ENCODE data around the gene ARHGAP22. TPM values are rescaled to one million over a fixed set of nuclear protein-coding genes. Genes with fewer than 3 reads are reported as not detected.

Gene ARHGAP22
- total RNA-seq, 2 experiments from 2014 or later: 0.19 to 0.46 TPM

DNA sequence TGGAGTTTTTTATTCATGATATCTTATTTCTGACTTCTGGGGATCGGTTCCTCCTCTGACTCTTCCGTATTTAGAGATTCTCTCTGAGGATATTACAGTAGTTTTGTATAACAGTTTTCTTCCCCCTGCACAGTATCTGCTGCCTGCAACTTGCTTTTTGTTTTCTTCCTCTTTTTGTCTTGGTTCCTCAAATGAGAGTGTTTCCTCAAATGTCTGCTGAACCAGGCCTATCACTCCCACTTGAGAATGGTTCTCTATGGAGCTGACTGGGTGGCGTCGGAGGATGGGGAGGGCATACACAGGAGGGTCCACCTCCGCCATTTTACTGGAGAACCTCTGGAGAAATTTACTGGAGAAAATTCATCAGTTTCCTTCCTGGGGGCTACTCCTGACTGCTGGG is 27.7 kb downstream of the ARHGAP22 start:
- intact Hi-C loops (cut with micrococcal nuclease; ENCODE audit: unreplicated experiment): no loop called here
- TF ChIP-seq EZH2phosphoT487 (IDR thresholded peaks at IDR 0.05; ENCODE audit: borderline replicate concordance, low read depth, low read length): no peak
- no peak for TF ChIP-seq CTCF (conservative IDR thresholded peaks at IDR 0.05; ENCODE audit: low read length)
- no peaks in the 10 kb centered on the region for H3K9me3 ChIP-seq (ENCODE audit: low read length)
- POLR2A ChIA-PET: interaction anchor here (1.1 to 1.8 kb wide), 2 partner anchors 16 to 94 kb away, joined by 4 to 9 read pairs; no protein-coding TSS in a partner anchor
- DNase-seq (ENCODE audit: low spot score): peak; percentile 84
- peaks cover 92% of the 10 kb centered on the region for H3K4me1 ChIP-seq (ENCODE audit: insufficient read depth, low read length, poor library complexity, severe bottlenecking)
- H3K9me2 ChIP-seq (ENCODE audit: insufficient read depth, low read length): no peaks in the 10 kb centered on the region
- H4K20me1 ChIP-seq (ENCODE audit: insufficient read depth, low read length): no peaks in the 10 kb centered on the region
- CTCF ChIA-PET (ENCODE audit: unreplicated experiment): interaction anchor here (1.5 kb wide), 1 partner anchor 26 kb away, joined by 3 read pairs; no protein-coding TSS in a partner anchor
- H3K27ac ChIP-seq (ENCODE audit: low read depth, low read length, poor library complexity, severe bottlenecking): peak overlapping the region; percentile 95
- BruUV-seq (replicated peaks): no TSS peak
- peak overlapping the region; percentile 71 for H3K4me2 ChIP-seq (ENCODE audit: low read length)
- peak overlapping the region; percentile 51 for H2AFZ ChIP-seq (ENCODE audit: low read length)
- no peaks in the 10 kb centered on the region for H3K79me2 ChIP-seq (ENCODE audit: insufficient read depth, low read depth, low read length)
- H3K36me3 ChIP-seq (ENCODE audit: insufficient read depth, low read length): no peaks in the 10 kb centered on the region
- H3K4me3 ChIP-seq (ENCODE audit: low read depth, low read length, poor library complexity, severe bottlenecking): peak overlapping the region; percentile 21

DNA sequence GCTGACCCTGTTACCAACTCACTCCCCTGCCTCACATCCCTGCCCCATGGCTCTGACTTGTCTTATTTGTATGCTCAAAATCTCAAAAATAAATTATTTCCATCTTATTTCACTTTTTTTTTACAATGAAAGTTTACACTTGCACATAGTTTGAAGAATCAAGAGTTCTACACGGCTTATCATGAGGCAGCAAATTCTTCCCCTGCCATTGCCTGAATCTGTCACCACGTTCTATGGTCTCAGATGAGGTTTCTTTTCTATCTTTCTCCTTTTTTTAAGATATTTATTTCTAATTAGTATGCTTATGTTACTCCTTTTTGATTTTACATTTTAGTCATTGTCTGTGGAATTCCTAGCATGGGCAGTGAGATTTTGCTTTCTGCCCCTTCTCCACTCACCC is 28.4 kb downstream of the ARHGAP22 start:
- no peaks in the 10 kb centered on the region for H4K20me1 ChIP-seq (ENCODE audit: insufficient read depth, low read length)
- H2AFZ ChIP-seq (ENCODE audit: low read length): peak overlapping the region; percentile 13; the same call in 1 of the 2 replicates
- no TSS peak for BruUV-seq (replicated peaks)
- no peak for DNase-seq (ENCODE audit: low spot score)
- no peaks in the 10 kb centered on the region for H3K9me3 ChIP-seq (ENCODE audit: low read length)
- ChIA-PET POLR2A (no interaction called here), CTCF (ENCODE audit: unreplicated experiment) (no interaction called here)
- H3K4me1 ChIP-seq (ENCODE audit: insufficient read depth, low read length, poor library complexity, severe bottlenecking): peaks cover 93% of the 10 kb centered on the region
- intact Hi-C loops (cut with micrococcal nuclease; ENCODE audit: unreplicated experiment): no loop called here
- H3K36me3 ChIP-seq (ENCODE audit: insufficient read depth, low read length): no peaks in the 10 kb centered on the region
- H3K4me3 ChIP-seq (ENCODE audit: low read depth, low read length, poor library complexity, severe bottlenecking): peak overlapping the region; percentile 21
- H3K4me2 ChIP-seq (ENCODE audit: low read length): peak overlapping the region; percentile 71
- peak overlapping the region; percentile 95 for H3K27ac ChIP-seq (ENCODE audit: low read depth, low read length, poor library complexity, severe bottlenecking)
- TF ChIP-seq CTCF (conservative IDR thresholded peaks at IDR 0.05; ENCODE audit: low read length): no peak
- no peak for TF ChIP-seq EZH2phosphoT487 (IDR thresholded peaks at IDR 0.05; ENCODE audit: borderline replicate concordance, low read depth, low read length)
- H3K79me2 ChIP-seq (ENCODE audit: insufficient read depth, low read depth, low read length): no peaks in the 10 kb centered on the region
- no peaks in the 10 kb centered on the region for H3K9me2 ChIP-seq (ENCODE audit: insufficient read depth, low read length)

GRCh38 chr10:48575901-48576300 is 29.0 kb downstream of the ARHGAP22 start:
- POLR2A ChIA-PET: interaction anchor here (0.9 to 1.2 kb wide), 3 partner anchors 8 to 80 kb away, joined by 3 to 4 read pairs (median 3); no protein-coding TSS in a partner anchor
- TF ChIP-seq EZH2phosphoT487 (IDR thresholded peaks at IDR 0.05; ENCODE audit: borderline replicate concordance, low read depth, low read length): no peak
- TF ChIP-seq CTCF (conservative IDR thresholded peaks at IDR 0.05; ENCODE audit: low read length): no peak
- Histone ChIP-seq H3K79me2 (ENCODE audit: insufficient read depth, low read depth, low read length) (no peaks in the 10 kb centered on the region), H4K20me1 (ENCODE audit: insufficient read depth, low read length) (no peaks in the 10 kb centered on the region), H3K4me2 (ENCODE audit: low read length) (peak overlapping the region; percentile 71), H3K27ac (ENCODE audit: low read depth, low read length, poor library complexity, severe bottlenecking) (peak overlapping the region; percentile 95), H3K4me3 (ENCODE audit: low read depth, low read length, poor library complexity, severe bottlenecking) (peak overlapping the region; percentile 52), H2AFZ (ENCODE audit: low read length) (peak overlapping the region; percentile 13; the same call in 1 of the 2 replicates), H3K9me2 (ENCODE audit: insufficient read depth, low read length) (no peaks in the 10 kb centered on the region), H3K4me1 (ENCODE audit: insufficient read depth, low read length, poor library complexity, severe bottlenecking) (peaks cover 92% of the 10 kb centered on the region), H3K9me3 (ENCODE audit: low read length) (no peaks in the 10 kb centered on the region), H3K36me3 (ENCODE audit: insufficient read depth, low read length) (no peaks in the 10 kb centered on the region)
- intact Hi-C loops (cut with micrococcal nuclease; ENCODE audit: unreplicated experiment): loop anchor here (2.0 kb wide), 1 partner anchor 95 kb away; no protein-coding TSS in a partner anchor
- no peak for DNase-seq (ENCODE audit: low spot score)
- BruUV-seq (replicated peaks): no TSS peak
- CTCF ChIA-PET (ENCODE audit: unreplicated experiment): no interaction called here

Data from OCI-LY7 (cell line).